WTC11 (cell line): Measurements from ENCODE around the gene RASA4B.
"Not testable (repeated sequence)": the region's sequence is repeated elsewhere in the genome, so short reads cannot be mapped to it uniquely, and the experiment has no call there.

Experiments used
- CTCF ChIP-seq: fragments of 200-600 bp; IDR thresholded peaks from 2 replicates; pipeline ENCODE4 v1.8.0; 2022; ENCODE audit warnings: antibody characterized with exemption
- ELF4 ChIP-seq: sonication (generic); formaldehyde crosslinking; IDR thresholded peaks from 2 replicates; pipeline ENCODE4 v1.8.1; 2022; ENCODE audit warnings: low read depth, mild to moderate bottlenecking, moderate library complexity, missing genetic modification reagents
- FOXP1 ChIP-seq: sonication (generic); formaldehyde crosslinking; IDR thresholded peaks from 2 replicates; pipeline ENCODE4 v1.8.0; 2022; ENCODE audit warnings: missing genetic modification reagents, mild to moderate bottlenecking, moderate library complexity, borderline replicate concordance
- JUN ChIP-seq: sonication (generic); formaldehyde crosslinking; IDR thresholded peaks from 2 replicates; pipeline ENCODE4 v1.8.0; 2023; ENCODE audit warnings: mild to moderate bottlenecking, missing genetic modification reagents
- PRRX2 ChIP-seq: fragments of 250-450 bp; sonication (Bioruptor Pico); IDR thresholded peaks from 2 replicates; pipeline ENCODE4 v1.8.0; 2021; ENCODE audit warnings: mild to moderate bottlenecking
- TEAD4 ChIP-seq: sonication (generic); formaldehyde crosslinking; IDR thresholded peaks from 2 replicates; pipeline ENCODE4 v1.8.0; 2022; ENCODE audit warnings: mild to moderate bottlenecking, missing genetic modification reagents
- ZNF138 ChIP-seq: sonication (generic); formaldehyde crosslinking; conservative IDR thresholded peaks from 2 replicates; pipeline ENCODE4 v1.8.1; 2022; ENCODE audit warnings: mild to moderate bottlenecking, moderate library complexity, missing genetic modification reagents
- TF ChIP-seq, protein P1 (sequence below): fragments of 250-450 bp; sonication (Bioruptor Pico); IDR thresholded peaks from 2 replicates; pipeline ENCODE4 v2.1.2; 2022; ENCODE audit warnings: mild to moderate bottlenecking, moderate library complexity
- TF ChIP-seq, protein P2 (sequence below): sonication (generic); formaldehyde crosslinking; IDR thresholded peaks from 2 replicates; pipeline ENCODE4 v1.8.1; 2023; ENCODE audit warnings: mild to moderate bottlenecking, missing genetic modification reagents, moderate library complexity
- TF ChIP-seq, protein P3 (sequence below): sonication (generic); formaldehyde crosslinking; IDR thresholded peaks from 2 replicates; pipeline ENCODE4 v1.8.0; 2023; ENCODE audit warnings: missing genetic modification reagents

DNA sequence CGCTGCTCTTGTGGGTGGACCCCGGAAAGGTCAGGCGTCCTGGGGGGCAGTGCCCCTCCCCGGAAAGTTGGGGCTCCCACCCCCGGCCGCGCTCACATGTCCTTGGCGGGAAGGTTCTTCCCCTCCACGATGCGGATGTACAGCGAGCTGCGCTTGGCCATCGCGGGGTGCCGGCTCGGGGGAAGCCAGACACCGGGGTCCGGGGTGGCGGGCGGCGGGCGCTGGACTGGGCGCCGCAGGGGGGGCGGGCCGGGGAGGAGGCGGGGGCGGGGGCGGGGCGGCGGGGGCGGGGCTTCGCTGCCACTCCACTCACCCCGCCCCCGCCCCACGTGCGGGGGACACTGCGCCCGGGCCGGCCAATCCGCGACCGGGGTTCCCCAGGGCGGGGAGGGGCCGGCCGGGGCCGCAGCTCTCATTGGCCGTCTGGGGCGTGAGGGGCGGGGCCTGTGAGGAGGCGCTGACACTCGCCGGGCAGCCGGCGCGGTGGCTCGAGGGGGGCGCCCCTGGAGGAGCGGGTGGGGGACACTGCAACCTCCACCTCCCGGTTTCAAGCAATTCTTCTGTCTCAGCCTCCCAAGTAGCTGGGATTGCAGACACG, at the start of gene RASA4B:
- TF ChIP-seq PRRX2 (CRISPR knock-in tag); ELF4; TEAD4 (CRISPR knock-in tag); CTCF; ZNF138; JUN (CRISPR knock-in tag); FOXP1 (CRISPR knock-in tag): not testable (repeated sequence)
- TF ChIP-seq, protein P1, sequence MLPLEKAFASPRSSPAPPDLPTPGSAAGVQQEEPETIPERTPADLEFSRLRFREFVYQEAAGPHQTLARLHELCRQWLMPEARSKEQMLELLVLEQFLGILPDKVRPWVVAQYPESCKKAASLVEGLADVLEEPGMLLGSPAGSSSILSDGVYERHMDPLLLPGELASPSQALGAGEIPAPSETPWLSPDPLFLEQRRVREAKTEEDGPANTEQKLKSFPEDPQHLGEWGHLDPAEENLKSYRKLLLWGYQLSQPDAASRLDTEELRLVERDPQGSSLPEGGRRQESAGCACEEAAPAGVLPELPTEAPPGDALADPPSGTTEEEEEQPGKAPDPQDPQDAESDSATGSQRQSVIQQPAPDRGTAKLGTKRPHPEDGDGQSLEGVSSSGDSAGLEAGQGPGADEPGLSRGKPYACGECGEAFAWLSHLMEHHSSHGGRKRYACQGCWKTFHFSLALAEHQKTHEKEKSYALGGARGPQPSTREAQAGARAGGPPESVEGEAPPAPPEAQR (CRISPR knock-in tag): not testable (repeated sequence)
- TF ChIP-seq, protein P2, sequence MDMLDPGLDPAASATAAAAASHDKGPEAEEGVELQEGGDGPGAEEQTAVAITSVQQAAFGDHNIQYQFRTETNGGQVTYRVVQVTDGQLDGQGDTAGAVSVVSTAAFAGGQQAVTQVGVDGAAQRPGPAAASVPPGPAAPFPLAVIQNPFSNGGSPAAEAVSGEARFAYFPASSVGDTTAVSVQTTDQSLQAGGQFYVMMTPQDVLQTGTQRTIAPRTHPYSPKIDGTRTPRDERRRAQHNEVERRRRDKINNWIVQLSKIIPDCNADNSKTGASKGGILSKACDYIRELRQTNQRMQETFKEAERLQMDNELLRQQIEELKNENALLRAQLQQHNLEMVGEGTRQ: not testable (repeated sequence)
- TF ChIP-seq, protein P3, sequence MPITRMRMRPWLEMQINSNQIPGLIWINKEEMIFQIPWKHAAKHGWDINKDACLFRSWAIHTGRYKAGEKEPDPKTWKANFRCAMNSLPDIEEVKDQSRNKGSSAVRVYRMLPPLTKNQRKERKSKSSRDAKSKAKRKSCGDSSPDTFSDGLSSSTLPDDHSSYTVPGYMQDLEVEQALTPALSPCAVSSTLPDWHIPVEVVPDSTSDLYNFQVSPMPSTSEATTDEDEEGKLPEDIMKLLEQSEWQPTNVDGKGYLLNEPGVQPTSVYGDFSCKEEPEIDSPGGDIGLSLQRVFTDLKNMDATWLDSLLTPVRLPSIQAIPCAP (CRISPR knock-in tag): not testable (repeated sequence)
